Skeletal muscle satellite cell (primary cell): ENCODE results near the gene RASSF4.
A peak's percentile ranks its signal among the peaks of the same experiment; 100 is the strongest.
"Not testable (repeated sequence)": the region's sequence is repeated elsewhere in the genome, so short reads cannot be mapped to it uniquely, and the experiment has no call there.

Experiments used
- H3K27me3 ChIP-seq: 2 replicates; pipeline ENCODE4 v1.7.0; 2013; ENCODE audit warnings: low read length; ENCODE audit not compliant: control insufficient read depth, insufficient read depth
- H3K36me3 ChIP-seq: 2 replicates; pipeline ENCODE4 v1.7.0; 2013; ENCODE audit warnings: mild to moderate bottlenecking, control low read depth, low read length; ENCODE audit not compliant: insufficient read depth
- H3K4me1 ChIP-seq: 2 replicates; pipeline ENCODE4 v1.7.0; 2013; ENCODE audit warnings: low read length; ENCODE audit not compliant: control insufficient read depth, insufficient read depth
- H3K4me2 ChIP-seq: 2 replicates; pipeline ENCODE4 v1.7.0; 2013; ENCODE audit warnings: mild to moderate bottlenecking, low read length
- H3K4me3 ChIP-seq: 2 replicates; pipeline ENCODE4 v1.7.0; 2013; ENCODE audit warnings: low read length
- H3K9ac ChIP-seq: 2 replicates; pipeline ENCODE4 v1.7.0; 2013; ENCODE audit warnings: mild to moderate bottlenecking, low read depth, low read length, moderate library complexity
- H3K9me3 ChIP-seq: replicated peaks from 2 replicates; pipeline ENCODE4 v1.7.0; 2013; ENCODE audit warnings: mild to moderate bottlenecking, control low read depth, low read length

The RASSF4 gene

GRCh38 chr10:44998146-44998631 lies 38.6 kb downstream of the RASSF4 start:
- no peaks in the 10 kb centered on the region for H3K27me3 ChIP-seq
- H3K4me3 ChIP-seq, result no peak overlapping the region
- no peak overlapping the region for H3K9ac ChIP-seq
- no peak overlapping the region for H3K4me2 ChIP-seq
- no peaks in the 10 kb centered on the region for H3K36me3 ChIP-seq
- no peaks in the 10 kb centered on the region for H3K9me3 ChIP-seq
- peaks cover 65% of the 10 kb centered on the region for H3K4me1 ChIP-seq

- no peaks in the 10 kb centered on the region for H3K9me3 ChIP-seq
- peak overlapping the region; percentile 85 for H3K9ac ChIP-seq
- H3K4me1 ChIP-seq, result peaks cover 49% of the 10 kb centered on the region
- H3K36me3 ChIP-seq, result peaks cover 11% of the 10 kb centered on the region
- peak overlapping the region; percentile 86 for H3K4me2 ChIP-seq
- no peaks in the 10 kb centered on the region for H3K27me3 ChIP-seq
- H3K4me3 ChIP-seq, result peak overlapping the region; percentile 68
Observed at GRCh38 chr10:45000138-45000751, 40.6 kb downstream of the RASSF4 start.

GRCh38 chr10:45000752-45001380 lies 41.3 kb downstream of the RASSF4 start, which contains the start of gene ZNF22:
TSS of gene ZNF22 (plus strand) at chr10:45000923. CDS start at chr10:45003369, 2,446 bp downstream.
- Histone ChIP-seq H3K36me3 (peaks cover 11% of the 10 kb centered on the region), H3K4me3 (peak within 1 kb of the TSS; percentile 68), H3K4me1 (peaks cover 43% of the 10 kb centered on the region), H3K27me3 (no peaks in the 10 kb centered on the region), H3K9ac (peak within 1 kb of the TSS; percentile 85), H3K9me3 (no peaks in the 10 kb centered on the region), H3K4me2 (peak within 1 kb of the TSS; percentile 86)

GRCh38 chr10:45001381-45002148 lies 42.0 kb downstream of the RASSF4 start:
- H3K9ac ChIP-seq, result peak overlapping the region; percentile 85
- peaks cover 36% of the 10 kb centered on the region for H3K4me1 ChIP-seq
- peak overlapping the region; percentile 86 for H3K4me2 ChIP-seq
- no peaks in the 10 kb centered on the region for H3K27me3 ChIP-seq
- no peaks in the 10 kb centered on the region for H3K9me3 ChIP-seq
- peaks cover 11% of the 10 kb centered on the region for H3K36me3 ChIP-seq
- peak overlapping the region; percentile 68 for H3K4me3 ChIP-seq

DNA sequence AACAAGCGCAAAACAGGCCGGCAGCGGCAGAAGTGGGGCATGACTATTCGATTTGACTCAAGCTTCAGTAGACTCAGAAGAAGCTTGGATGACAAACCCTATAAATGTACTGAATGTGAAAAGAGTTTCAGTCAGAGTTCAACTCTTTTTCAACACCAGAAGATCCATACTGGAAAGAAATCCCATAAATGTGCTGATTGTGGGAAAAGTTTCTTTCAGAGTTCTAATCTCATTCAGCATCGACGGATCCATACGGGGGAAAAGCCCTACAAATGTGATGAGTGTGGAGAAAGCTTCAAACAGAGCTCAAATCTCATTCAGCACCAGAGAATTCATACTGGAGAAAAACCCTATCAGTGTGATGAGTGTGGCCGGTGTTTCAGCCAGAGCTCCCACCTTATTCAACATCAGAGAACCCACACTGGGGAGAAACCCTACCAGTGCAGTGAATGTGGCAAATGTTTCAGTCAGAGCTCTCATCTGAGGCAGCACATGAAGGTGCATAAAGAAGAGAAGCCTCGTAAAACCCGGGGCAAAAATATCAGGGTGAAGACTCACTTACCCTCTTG lies 43.9 kb downstream of the RASSF4 start:
- no peak overlapping the region for H3K4me3 ChIP-seq
- H3K4me1 ChIP-seq, result peaks cover 28% of the 10 kb centered on the region
- H3K9me3 ChIP-seq, result no peaks in the 10 kb centered on the region
- H3K4me2 ChIP-seq, result no peak overlapping the region
- H3K36me3 ChIP-seq, result peaks cover 11% of the 10 kb centered on the region
- H3K9ac ChIP-seq, result no peak overlapping the region
- H3K27me3 ChIP-seq, result no peaks in the 10 kb centered on the region

- Histone ChIP-seq H3K4me3 (no peak overlapping the region), H3K9ac (no peak overlapping the region), H3K4me2 (no peak overlapping the region), H3K9me3 (no peaks in the 10 kb centered on the region), H3K4me1 (peaks cover 25% of the 10 kb centered on the region), H3K36me3 (peaks cover 11% of the 10 kb centered on the region), H3K27me3 (no peaks in the 10 kb centered on the region)
Observed at GRCh38 chr10:45004661-45005060, 45.1 kb downstream of the RASSF4 start.

DNA sequence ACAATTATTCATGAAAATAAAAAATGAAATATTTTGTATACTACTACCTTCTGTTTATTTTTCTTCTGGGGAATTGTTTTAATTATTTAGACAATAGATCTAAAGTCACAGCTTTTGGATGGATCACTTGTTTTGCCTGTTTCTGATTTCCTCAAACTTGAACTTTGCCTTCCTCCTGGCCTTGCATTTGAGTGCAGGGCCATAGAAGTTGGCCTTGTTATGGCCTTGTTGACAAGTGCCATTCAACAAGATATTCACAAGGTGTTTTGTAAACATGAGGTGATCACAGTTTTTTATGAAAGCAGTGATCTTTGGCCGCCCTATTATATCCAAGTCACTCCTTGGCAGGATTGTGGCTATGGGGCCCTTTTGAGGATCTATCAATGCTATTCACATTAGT lies 45.7 kb downstream of the RASSF4 start:
- Histone ChIP-seq H3K27me3 (no peaks in the 10 kb centered on the region), H3K4me3 (no peak overlapping the region), H3K9me3 (no peaks in the 10 kb centered on the region), H3K4me2 (no peak overlapping the region), H3K9ac (no peak overlapping the region), H3K36me3 (peaks cover 11% of the 10 kb centered on the region), H3K4me1 (peaks cover 18% of the 10 kb centered on the region)

DNA sequence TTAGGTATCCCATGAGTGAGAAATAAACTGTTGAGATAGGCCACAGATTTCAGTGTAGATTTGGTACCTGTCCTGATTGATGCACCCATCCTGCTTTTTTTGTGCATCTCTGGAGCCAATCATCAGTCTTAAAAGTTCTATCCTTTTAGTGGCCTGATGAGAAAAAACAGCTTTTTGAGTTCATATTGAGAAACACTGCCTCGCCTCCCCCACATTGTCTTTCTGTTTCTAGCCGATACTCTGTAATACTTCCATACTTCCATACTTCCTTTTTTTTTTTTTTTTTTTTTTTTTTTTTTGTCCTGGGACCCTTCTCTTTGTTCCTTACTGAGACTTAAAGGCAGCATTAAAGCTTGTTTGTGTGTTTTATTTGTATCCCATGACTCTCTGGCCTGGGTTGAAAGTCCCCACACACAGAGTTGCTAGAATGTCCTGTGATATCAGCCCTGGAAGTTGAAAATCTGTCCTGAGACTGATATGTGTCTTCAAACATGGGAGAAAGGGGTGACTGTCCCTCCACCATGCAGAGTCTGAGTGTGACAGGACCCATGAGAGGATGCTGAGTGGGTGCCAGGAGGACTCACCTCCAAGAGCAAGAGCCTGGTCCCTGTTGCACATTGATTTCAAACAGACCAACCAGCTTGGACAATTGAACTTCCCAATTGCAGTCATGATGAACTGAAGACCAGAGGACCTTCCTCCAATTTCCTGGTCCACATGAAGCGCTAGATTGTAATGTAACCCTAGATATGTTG lies 46.9 kb downstream of the RASSF4 start:
- no peaks in the 10 kb centered on the region for H3K27me3 ChIP-seq
- H3K36me3 ChIP-seq, result peaks cover 11% of the 10 kb centered on the region
- peaks cover 10% of the 10 kb centered on the region for H3K4me1 ChIP-seq
- H3K4me2 ChIP-seq, result no peak overlapping the region
- no peaks in the 10 kb centered on the region for H3K9me3 ChIP-seq
- no peak overlapping the region for H3K4me3 ChIP-seq
- H3K9ac ChIP-seq, result no peak overlapping the region

DNA sequence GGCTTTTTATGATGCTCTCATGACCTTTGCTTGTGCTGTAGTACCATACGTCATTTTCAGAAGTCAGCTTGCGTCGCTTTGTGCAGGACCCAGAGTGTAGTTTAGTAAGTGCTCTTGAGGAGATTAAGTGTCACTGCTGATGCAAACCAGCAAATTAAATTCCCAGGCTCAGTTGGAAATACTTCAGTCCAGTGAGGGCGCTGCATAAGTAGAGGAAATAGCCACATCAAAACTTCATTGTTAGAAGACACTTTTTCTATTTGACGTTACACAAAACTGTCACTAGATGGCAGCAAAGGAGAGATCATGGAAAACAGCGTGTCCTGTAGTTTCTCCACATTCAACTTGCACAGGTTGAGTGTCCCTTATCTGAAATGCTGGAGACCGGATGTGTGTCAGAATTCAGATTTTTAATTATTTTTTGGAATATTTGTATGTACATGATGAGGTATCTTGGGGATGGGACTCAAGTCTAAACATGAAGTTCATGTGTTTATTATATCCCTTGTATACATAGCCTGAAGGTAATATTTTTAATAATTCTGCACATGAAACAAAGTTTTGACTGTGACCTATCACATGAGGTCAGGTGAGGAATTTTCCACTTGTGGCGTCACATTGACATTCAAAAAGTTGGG lies 49.0 kb downstream of the RASSF4 start:
- H3K4me2 ChIP-seq, result peak overlapping the region; percentile 36
- peaks cover 8% of the 10 kb centered on the region for H3K36me3 ChIP-seq
- H3K4me3 ChIP-seq, result no peak overlapping the region
- H3K9me3 ChIP-seq, result no peaks in the 10 kb centered on the region
- no peaks in the 10 kb centered on the region for H3K4me1 ChIP-seq
- H3K27me3 ChIP-seq, result no peaks in the 10 kb centered on the region
- H3K9ac ChIP-seq, result no peak overlapping the region

- not testable (repeated sequence) for H3K9me3 ChIP-seq, H3K27me3 ChIP-seq, H3K36me3 ChIP-seq, H3K4me1 ChIP-seq, H3K4me3 ChIP-seq, H3K9ac ChIP-seq, H3K4me2 ChIP-seq
Observed at GRCh38 chr10:45014557-45014956, 55.0 kb downstream of the RASSF4 start.
